ENCODE data around the gene PHF21A.

GRCh38 chr11:45900916-45901617, 220.2 kb downstream of the PHF21A start:
- no peak for TF ChIP-seq CTCF (IDR thresholded peaks at IDR 0.05)
- no peak for TF ChIP-seq POLR2A (IDR thresholded peaks at IDR 0.05)

Data from uterus (tissue), 2 donors.